Sciatic nerve (tissue), 2 donors: ENCODE data around the gene TMEM131L. TPM values are rescaled to one million over a fixed set of nuclear protein-coding genes. Genes with fewer than 3 reads are reported as not detected.
A peak's percentile ranks its signal among the peaks of the same experiment; 100 is the strongest.

Experiments used
- ATAC-seq: fragments of 200-7000 bp; cut with Tn5 transposase; one replicate; pipeline ENCODE4 v1.9.1; 2020; ENCODE audit warnings: mild to moderate bottlenecking, moderate library complexity
- DNase-seq: peaks from one replicate; pipeline ENCODE4 v3.0.0-alpha.2; 2020; ENCODE audit warnings: low spot score
- intact Hi-C: fragments of 100-400 bp; cut with DNase I; formaldehyde crosslinking; loops from one replicate; pipeline ENCODE4 v1.14.2; 2022
- total RNA-seq: library from RNA; stranded (reverse); fragmentation: NEBNext Ultra II Directional; extraction: Animal tissue kit (Norgen Biotek cat#: 25700); gene quantifications from one replicate; pipeline ENCODE4 v1.2.1, GENCODE V29; 2021
- donor health status: DM: no; HTN: no; CAD: no.
- donor health status: DM: no; HTN: no; CAD: no.

TMEM131L gene
- total RNA-seq, 1 donor from 2014 or later, result 15.2 TPM

GRCh38 chr4:153622093-153622492 lies 155.9 kb downstream of the TMEM131L start:
- DNase-seq, result no peak
- no peak for ATAC-seq
- intact Hi-C loops, result no loop called here

GRCh38 chr4:153622778-153623240 lies 156.6 kb downstream of the TMEM131L start:
- intact Hi-C loops, result no loop called here
- ATAC-seq, result peak; percentile 23
- no peak for DNase-seq

GRCh38 chr4:153623491-153623890 lies 157.3 kb downstream of the TMEM131L start:
- DNase-seq (no peak), ATAC-seq (no peak)
- intact Hi-C loops, result no loop called here

- intact Hi-C loops, result no loop called here
- ATAC-seq (no peak), DNase-seq (no peak)
These were observed 162.7 kb downstream of the TMEM131L start for GRCh38 chr4:153628796-153629315.

- intact Hi-C loops, result no loop called here
- DNase-seq (no peak), ATAC-seq (no peak)
These were observed 163.6 kb downstream of the TMEM131L start for GRCh38 chr4:153629776-153630175.

- DNase-seq (no peak), ATAC-seq (peak; percentile 68)
- intact Hi-C loops, result no loop called here
These were observed 168.7 kb downstream of the TMEM131L start for GRCh38 chr4:153634738-153635353.

GRCh38 chr4:153635846-153636245 lies 169.7 kb downstream of the TMEM131L start:
- peak; percentile 53 for ATAC-seq

GRCh38 chr4:153637201-153637600 lies 171.0 kb downstream of the TMEM131L start:
- intact Hi-C loops, result no loop called here
- ATAC-seq (no peak), DNase-seq (no peak)

More at GRCh38 chr4:153635846-153636245, 169.7 kb downstream of the TMEM131L start:
- no peak for DNase-seq
- intact Hi-C loops, result no loop called here

- no peak for ATAC-seq
- intact Hi-C loops, result no loop called here
- no peak for DNase-seq
These were observed 171.9 kb downstream of the TMEM131L start for GRCh38 chr4:153638011-153638410.

- ATAC-seq (no peak), DNase-seq (no peak)
- intact Hi-C loops, result no loop called here
These were observed 172.8 kb downstream of the TMEM131L start for GRCh38 chr4:153638999-153639398.

GRCh38 chr4:153639833-153640802 lies 174.0 kb downstream of the TMEM131L start:
- ATAC-seq, result no peak
- intact Hi-C loops, result no loop called here

GRCh38 chr4:153641532-153641931 lies 175.4 kb downstream of the TMEM131L start:
- DNase-seq, result no peak
- ATAC-seq, result no peak
- intact Hi-C loops, result no loop called here

More at GRCh38 chr4:153639833-153640802, 174.0 kb downstream of the TMEM131L start:
- DNase-seq, result no peak

GRCh38 chr4:153643406-153644383 lies 177.5 kb downstream of the TMEM131L start:
- DNase-seq, result no peak
- intact Hi-C loops, result no loop called here
- ATAC-seq, result peak; percentile 52

GRCh38 chr4:153645183-153645582 lies 179.0 kb downstream of the TMEM131L start:
- DNase-seq (no peak), ATAC-seq (no peak)
- intact Hi-C loops, result no loop called here

GRCh38 chr4:153646261-153646660 lies 180.1 kb downstream of the TMEM131L start:
- intact Hi-C loops, result no loop called here
- no peak for ATAC-seq
- DNase-seq, result no peak

- intact Hi-C loops, result no loop called here
- DNase-seq, result no peak
- ATAC-seq, result no peak
These were observed 180.8 kb downstream of the TMEM131L start for GRCh38 chr4:153646978-153647377.

GRCh38 chr4:153647975-153648374 lies 181.8 kb downstream of the TMEM131L start:
- DNase-seq (no peak), ATAC-seq (no peak)
- intact Hi-C loops, result no loop called here

- ATAC-seq (no peak), DNase-seq (no peak)
- intact Hi-C loops, result no loop called here
These were observed 183.4 kb downstream of the TMEM131L start for GRCh38 chr4:153649572-153649991.

GRCh38 chr4:153651116-153651515 lies 185.0 kb downstream of the TMEM131L start:
- ATAC-seq, result no peak
- intact Hi-C loops, result no loop called here
- no peak for DNase-seq
